K562 (cell line): Measurements from ENCODE around the gene SNX9. TPM values are rescaled to one million over a fixed set of nuclear protein-coding genes. Genes with fewer than 3 reads are reported as not detected.

Experiments used
- polyA plus RNA-seq, 8 experiments: library from polyadenylated mRNA; depleted of rRNA in 4 of 8; stranded (reverse) in 5 of 8; unstranded in 3 of 8; fragments of >200 nt; fragmentation: Nextera tagmentation in 2 of 8; fragmentation: Illumina TruSeq in 1 of 8; extraction: Ambion mirVana in 2 of 8; extraction: Trizol in 1 of 8; gene quantifications; 2 replicates each; pipeline versions ENCODE4 v1.2.1 to v1.2.3, GENCODE V29; 2011 to 2014; ENCODE audit warnings: inconsistent platforms in 1 of 8, missing spikeins in 1 of 8
- small RNA-seq: library from RNA; depleted of rRNA; stranded (forward); fragments of <200 nt; gene quantifications from one replicate; pipeline ENCODE3, GENCODE V24; 2014
- total RNA-seq, 7 experiments: library from RNA; depleted of rRNA in 6 of 7; stranded (reverse); fragments of >200 nt in 6 of 7; fragmentation: Illumina TruSeq in 2 of 7; extraction: Trizol in 2 of 7; gene quantifications; 2 replicates each; pipeline versions ENCODE4 v1.2.1 to v1.2.3, GENCODE V29; 2011 to 2021; ENCODE audit warnings: low replicate concordance in 1 of 7

SNX9 gene
- total and polyA plus RNA-seq, 9 of the 15 experiments (the other 6 are each of a cell fraction or from before 2014, with no cell fraction given), result 6.0 to 81.7 (median 57.1) TPM

Small RNAs within 50 kb of the gene (small RNA-seq; reads per million reads assigned to genes)
- gene HSPE1P26 (not detected), gene RNU6-786P (not detected)

Other genes starting within 250 kb of the SNX9 start
- gene SYNJ2, start 158.6 kb downstream of the SNX9 start, total RNA-seq (2014; rRNA removed), result 15.7 and 17.8 TPM in 2 replicates
- gene SYNJ2, start 158.6 kb downstream of the SNX9 start, total RNA-seq (2014; rRNA removed; fragmentation: Illumina TruSeq; extraction: Trizol), result 19.5 and 22.7 TPM in 2 replicates
- gene SYNJ2, start 158.6 kb downstream of the SNX9 start, total RNA-seq (2015; rRNA removed; fragmentation: Illumina TruSeq; extraction: Trizol), result 12.5 and 13.6 TPM in 2 replicates
- gene SYNJ2, start 158.6 kb downstream of the SNX9 start, total RNA-seq (2021), result 24.7 and 27.7 TPM in 2 replicates
- 17.1 and 21.6 TPM in 2 replicates for gene SYNJ2, start 158.6 kb downstream of the SNX9 start, polyA plus RNA-seq (2011; rRNA removed)
- 22.9 and 26.1 TPM in 2 replicates for gene SYNJ2, start 158.6 kb downstream of the SNX9 start, polyA plus RNA-seq (2014; fragmentation: Illumina TruSeq; extraction: Trizol)
- gene SYNJ2, start 158.6 kb downstream of the SNX9 start, polyA plus RNA-seq (2014; fragmentation: Nextera tagmentation; extraction: Ambion mirVana), result 1 to 10 TPM; 3.0 to 3.3 TPM
- gene SYNJ2, start 158.6 kb downstream of the SNX9 start, polyA plus RNA-seq (2014; rRNA removed), result 13.7 and 16.9 TPM in 2 replicates